Fibroblast of skin of left quadriceps (primary cell): ENCODE measurements around the gene RFTN1.
A peak's percentile ranks its signal among the peaks of the same experiment; 100 is the strongest.

ENCODE experiments used
- DNase-seq, 2 experiments: peaks; one replicate each; pipeline ENCODE4 v3.0.0-alpha.2; 2013; ENCODE audit warnings: low read depth in 2 of 2

The RFTN1 gene

DNA sequence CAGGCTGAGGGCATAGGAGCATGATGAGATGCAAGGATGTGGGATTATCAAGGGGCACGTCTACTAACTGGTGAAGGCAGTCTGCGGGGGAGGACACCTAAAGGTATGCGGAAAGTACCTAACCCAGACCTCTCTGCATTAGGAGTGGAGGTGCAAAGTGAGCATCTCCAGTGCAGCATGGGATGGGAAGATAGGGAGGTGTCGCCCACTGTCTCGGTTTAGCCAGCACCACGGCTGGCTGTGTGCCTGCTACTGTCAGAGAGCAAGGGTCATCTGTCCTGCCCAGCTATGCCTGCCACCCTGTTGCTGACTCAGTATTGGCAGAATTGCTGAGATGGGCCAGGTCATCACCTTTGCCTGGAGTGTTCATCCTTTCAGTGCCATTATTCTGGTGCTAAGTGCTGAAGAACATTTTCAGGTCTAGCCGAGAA, 208.4 kb downstream of the RFTN1 start:
- no peak for DNase-seq

DNA sequence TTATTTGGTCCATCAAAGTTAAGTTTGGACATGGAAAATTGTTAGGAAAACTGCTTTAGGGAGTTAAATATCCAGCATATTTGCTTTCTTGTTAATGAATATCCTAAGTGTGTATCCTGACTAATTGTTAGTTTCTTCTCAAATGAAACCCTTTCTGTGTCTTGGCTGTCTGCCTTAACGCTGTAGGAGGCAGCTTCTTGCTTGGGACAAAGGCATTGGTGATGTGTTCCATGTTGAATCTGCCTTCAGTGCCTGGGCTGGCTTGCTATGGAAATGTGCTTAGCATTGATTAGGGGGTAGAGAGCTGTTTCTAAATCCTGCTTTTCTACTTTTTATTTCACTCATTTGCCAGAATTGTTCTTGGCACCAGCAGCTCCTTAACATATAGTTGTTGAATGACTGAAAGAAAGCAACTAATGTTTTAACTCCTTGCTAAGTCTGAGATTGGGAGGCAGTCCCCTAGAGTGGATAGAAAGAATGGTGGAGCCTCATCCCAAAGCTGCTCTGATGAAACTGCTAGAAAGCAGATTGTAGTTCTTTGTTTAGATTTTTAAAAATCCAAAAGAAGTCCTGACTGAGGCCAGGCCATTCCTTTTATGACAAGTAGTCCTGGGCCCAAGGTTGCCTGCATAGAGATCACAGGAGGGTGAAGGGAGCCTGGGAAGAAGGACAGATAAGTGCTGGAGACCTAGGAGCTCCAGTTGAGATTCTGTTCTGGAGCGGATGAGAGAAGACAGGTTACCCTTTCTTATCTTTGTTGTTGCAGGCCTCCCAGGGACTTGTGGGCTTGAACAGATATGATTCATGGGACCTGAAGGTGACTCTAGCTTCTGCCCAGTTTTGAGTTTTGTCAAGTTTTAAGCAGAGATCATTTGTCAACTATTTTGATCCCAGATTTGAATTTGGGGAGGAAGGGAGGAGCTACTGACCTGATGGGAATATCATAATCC, 209.2 kb downstream of the RFTN1 start:
- DNase-seq, result no peak

DNA sequence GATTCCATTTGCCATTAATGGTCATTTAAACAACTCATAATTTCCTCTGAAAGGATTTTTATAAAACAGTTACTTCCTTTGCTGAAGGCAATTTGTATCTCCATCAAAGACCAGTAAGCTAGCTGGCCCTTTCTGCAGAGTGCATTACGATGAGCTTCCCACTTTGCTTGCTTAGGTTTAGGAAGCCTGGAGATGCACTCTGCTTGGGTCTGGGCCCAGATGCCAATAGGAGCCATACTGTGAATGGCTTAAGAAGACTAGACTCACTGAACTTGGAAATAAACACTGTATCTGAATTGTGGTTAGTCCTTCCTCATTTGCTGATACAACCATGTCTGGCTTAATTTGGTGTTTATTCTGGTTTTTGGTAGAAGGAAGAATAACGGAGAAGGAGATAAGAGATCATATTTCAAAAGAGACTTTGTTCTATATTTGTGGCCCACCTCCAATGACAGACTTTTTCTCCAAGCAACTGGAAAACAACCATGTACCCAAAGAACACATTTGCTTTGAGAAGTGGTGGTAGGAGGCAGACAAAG, 210.4 kb downstream of the RFTN1 start:
- no peak for DNase-seq

DNA sequence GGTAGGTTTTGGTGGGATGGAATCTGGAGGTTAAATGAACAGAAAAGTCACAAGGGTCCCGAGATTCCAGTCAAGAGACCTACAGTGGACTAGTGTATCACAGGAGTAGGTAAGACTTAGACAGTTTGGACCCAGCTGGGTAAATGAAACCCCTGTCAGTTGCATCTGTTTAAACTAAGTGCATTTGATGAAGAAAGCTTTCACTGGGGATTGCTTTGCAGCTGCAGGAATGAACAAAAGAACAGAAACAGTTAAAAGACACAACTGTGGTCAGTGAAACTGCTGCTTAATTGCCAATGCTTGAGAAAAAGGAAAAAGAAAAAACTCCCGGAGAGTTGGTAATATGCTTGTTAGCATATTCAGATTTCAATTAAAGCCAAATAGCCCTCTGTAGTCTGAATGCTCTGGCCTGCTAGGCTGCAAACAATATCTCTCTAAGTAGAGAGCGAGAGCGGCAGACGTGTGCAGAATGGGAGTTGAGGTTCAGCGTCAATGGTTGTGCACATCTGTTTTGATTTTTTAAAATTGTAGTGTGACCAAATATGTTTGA, 211.3 kb downstream of the RFTN1 start:
- DNase-seq, result no peak

DNA sequence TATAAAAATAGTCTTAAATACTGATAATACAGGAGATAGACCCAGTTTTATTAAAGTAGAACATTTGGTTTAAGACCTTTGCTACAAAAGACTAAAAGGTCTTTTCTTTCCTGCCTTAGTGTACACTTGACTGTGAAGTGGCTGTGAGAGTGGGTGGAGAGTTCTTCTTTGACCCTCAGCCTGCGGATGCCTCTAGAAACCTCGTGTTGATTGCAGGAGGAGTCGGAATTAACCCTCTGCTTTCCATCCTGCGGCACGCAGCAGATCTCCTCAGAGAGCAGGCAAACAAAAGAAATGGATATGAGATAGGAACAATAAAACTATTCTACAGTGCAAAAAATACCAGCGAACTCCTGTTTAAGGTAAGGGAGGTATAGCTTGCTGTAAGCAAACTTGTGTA, 212.0 kb downstream of the RFTN1 start:
- no peak for DNase-seq

DNA sequence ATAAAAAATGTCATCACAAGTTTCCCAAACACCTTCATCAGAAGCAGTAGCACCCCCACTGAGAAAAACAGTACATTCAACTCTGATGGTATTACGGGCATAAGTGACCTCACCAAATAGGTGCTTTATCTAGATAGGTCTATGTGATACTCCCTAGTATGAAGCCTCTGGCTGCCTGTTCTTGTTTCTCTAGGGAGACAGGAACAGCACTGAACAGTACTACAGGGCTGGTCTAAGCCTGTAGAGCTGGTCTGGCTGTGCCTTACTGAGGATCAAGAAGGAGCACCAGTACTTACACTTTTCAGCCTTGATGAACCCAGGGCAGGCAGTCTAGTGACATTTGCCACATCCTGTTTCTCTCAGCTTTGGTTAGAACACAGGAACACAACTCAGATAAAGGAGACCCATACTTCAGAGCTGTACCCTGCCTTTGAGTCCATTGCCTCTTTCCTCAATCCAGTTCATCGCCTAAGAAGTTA, 212.6 kb downstream of the RFTN1 start:
- no peak for DNase-seq

DNA sequence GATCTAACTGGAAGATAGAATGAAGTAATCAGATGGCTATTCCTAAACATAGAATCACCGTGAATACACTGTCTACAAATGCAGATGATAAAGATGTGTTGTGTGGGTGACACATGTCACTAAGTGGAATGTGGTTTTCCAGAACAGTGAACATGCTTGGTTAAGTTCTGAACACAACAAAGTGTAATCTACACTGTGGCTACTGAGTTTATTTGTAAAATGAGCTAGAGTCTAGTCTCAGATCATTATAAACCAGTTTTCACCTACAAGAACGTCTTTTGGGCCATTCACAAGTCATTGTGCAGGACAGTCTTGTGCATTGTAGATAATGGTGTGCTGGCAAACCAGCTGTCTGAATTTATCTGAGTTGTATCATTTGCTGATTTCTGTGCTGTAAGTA, 213.2 kb downstream of the RFTN1 start:
- DNase-seq, result no peak

DNA sequence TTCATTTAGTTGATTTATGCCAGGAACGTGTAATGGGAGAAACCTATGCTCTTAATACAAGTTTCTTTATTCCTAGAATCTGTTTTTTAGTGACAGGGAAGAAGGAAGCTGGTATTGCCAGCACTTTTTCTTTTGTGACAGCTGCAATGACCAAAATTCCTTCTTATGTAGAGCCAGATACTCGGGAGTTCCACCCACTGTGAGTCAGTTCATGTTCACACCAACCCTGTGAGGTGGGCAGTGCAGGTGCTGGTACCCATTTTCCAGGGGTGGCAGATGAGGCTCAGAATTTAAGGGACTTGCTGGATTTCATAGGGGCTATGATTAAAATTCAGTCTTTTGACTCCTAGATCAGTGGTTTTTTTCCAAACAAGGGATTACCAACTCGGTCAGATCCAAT, 213.8 kb downstream of the RFTN1 start:
- DNase-seq, result no peak

DNA sequence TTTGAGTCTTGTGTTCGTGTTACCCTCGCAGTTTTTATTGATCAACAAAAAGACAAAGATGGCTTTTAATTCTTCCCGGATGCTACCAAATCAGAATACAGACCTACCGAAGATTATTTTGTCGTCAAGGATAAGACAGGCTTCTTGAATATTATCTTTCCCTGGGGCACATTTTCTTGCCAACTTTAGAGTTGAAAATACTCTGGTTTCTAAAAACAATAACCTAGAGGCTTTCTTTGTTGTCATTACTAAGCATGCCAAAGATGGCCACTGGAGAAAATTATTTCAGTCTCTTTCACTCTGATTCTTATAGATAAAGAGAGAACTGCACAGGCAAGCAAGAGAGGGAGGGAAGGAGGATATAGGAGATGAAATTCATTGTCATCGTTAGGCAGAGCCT, 214.6 kb downstream of the RFTN1 start:
- no peak for DNase-seq

DNA sequence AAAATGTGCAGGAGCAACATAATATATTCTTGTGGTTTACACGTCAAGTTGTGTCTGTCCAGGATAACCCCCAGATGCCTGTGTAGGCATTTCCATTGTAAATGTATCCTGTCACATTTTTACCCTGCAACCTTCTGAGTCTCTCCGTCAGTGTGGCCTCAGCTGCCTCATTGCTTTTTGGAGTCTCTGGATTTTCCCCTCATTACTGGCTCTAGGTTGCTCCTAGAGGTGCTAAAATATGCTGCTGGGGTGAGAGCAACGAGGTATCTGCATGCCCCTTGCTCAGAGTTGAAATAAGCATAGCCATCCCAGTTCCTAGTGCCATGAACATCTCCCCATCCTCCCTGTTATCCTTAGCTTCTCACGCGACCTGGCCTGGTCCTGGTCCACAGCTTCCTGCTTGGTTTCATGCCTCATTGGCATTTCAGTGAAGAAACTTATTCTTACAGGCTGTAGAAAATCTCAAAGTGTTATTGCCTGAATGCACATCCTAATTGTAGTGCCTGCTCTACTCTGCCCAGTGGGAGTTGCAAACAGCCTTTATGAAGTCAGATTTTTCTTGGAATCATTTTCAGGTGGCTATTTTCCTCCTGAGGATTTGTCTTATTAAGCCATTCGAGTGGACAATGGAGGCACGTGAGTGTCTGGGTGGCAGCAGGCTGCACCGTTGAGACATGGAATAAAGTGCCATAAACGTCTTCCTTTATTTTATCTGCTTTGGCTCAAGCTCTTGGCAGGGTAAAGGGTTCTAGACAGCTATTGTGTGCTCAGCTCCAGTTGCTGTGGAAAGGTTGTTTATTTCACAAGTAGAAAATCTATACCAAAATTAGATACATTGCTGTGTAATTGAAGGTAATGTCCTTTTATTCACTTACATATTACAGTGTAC, 215.3 kb downstream of the RFTN1 start:
- no peak for DNase-seq

DNA sequence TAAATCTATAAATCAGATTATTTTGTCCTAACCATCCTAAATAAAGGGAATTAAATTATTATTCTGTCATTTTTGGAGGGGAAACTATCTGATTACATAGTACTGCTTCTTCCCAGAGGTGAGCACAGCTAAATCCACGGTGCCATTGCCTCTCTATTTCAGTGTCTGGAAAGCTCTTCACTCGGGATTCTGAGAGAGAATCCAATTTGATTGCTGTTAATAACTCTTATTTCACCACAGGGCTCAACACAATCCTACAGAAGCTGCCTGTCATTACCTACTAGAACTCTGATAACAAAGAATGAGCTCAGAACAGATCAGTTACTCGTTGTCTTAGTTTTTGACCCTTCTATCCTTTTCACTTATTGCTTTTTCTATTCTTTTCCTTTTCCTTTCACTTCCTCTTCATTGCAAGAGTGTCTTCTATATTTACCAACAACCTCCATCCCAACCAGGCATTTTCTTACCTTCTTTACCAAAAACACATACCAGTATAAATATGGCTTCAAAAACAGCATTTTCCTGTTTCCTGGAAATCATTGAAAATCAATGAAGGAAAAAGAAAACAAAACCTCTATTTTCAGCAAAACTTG, 218.1 kb downstream of the RFTN1 start:
- DNase-seq, result no peak

DNA sequence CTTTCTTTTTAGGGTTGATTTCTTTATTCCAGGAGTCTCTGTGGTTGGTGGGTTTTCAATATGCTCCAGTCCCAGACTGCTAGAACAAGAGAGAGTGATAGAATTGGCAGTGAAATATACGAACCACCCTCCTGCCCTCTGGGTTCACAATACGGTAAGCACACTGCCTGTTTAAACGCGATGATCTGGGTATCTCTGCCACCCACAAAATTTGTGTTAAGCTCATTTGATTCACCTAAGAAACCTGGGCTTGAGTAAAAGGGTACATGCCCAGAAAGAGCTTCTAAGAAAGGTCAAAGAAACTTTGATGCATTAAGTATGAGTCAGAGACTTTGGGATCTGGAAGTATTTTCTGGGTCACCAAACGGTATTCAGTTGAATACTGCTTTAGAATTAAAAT, 218.7 kb downstream of the RFTN1 start:
- DNase-seq, result no peak

DNA sequence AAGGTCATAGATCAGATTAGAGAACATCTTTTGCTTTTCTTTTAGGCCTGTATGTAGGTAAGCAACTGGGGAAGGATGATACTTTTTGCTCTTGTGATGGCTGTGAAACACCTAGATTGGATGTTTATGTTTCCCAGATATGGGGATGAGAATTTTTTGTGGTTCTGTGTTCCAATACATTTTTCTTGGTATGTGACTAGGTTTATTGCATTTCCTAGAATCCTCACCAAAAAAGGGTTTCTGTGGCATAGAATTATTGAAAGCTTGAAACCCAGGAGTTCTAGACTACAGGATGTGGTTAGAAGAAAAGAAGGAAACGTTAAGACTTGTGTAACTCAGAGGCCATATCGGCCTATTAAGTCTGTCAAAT, 222.7 kb downstream of the RFTN1 start:
- DNase-seq, result peak; percentile 17 to 19

DNA sequence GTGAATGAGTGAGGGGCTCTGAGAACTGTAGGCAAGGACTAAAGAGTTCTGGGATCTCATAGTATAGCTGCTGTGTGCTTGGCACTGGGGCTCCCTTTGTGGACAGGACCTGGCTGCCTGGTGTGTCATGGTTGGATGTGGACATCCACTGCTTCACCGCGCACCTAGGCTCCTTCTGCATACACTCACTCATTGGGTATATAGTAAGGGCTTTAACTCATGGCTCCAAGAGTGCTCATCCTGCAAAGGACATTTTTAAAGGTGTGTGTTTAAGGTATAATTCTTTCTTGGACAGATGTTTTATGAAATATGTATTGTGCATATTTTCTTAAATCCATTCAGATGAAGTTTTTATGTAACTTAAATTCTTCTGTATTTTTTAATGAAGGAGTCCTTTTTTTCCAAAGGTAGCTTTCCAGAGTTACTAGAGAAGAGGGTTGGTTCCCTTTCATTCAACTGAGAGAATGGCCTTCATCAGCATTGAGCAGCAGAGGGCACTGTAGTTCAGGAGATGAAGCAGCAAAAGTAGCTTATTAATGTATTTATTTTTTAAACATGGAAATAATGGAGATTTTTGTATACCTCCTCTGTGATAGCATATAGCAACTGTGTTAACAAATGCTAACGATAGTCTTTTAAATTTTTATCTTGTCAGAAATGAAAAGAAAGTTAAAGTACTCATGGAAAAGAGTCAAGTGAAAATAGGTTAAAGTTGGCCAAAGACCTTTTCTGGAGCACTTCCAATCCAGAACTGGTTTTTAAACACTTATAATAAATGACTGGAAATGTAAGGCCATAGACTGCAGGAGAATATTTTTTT, 223.3 kb downstream of the RFTN1 start:
- DNase-seq, result peak; percentile 34 to 36

DNA sequence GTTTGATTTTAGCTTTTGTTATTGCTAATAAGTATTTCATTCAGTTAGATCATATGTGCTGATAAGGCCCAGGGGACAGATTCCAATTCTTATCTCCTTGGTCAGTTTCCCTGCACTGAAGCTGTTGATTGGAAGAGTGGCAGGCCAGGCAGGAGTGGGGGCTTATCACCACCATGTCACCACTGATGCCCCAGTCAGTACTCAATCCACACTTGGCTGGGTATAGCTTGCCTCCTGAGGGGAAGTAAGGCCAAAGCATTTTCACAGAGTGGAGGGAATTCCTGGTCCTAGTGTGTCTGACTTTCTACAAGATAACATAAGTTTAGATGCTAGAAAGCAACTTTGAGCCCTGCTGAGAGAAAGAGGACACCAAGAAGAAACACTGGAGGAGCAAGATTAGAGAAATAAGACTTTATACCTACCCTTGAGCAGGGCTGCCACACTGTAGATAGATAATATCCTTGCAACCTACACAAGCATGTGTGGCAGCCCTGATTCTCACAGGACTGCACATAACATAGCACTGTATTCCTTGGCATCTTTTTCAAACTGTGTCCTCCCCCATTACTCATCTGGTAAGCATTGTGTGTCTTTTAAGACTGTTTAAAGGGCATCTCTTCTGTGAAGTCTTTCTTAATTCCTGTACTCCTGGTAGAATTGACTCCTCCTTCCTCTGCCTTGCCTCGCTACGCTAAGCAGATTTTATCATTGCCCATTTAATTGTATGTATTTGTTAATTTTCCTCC, 224.2 kb downstream of the RFTN1 start:
- DNase-seq, result no peak

DNA sequence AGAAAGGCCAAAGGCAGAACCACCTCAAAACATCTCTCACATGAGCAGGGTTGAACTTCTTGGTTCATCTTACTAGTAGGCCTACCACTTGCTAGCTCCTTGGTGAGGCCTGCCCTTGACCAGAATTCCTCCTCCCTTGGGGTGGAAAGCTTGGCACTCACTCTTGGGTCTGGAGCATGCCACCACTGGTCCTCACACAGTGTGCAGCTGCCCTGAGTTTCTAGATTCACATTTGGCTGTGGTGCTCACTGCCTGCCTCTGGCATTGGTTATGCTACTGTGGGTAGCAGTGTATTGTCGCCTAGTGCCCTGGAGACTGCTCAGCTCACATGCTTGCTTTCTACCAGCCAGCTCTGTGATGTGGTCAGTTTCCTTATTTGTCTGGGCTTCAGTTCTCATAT, 224.8 kb downstream of the RFTN1 start:
- no peak for DNase-seq

DNA sequence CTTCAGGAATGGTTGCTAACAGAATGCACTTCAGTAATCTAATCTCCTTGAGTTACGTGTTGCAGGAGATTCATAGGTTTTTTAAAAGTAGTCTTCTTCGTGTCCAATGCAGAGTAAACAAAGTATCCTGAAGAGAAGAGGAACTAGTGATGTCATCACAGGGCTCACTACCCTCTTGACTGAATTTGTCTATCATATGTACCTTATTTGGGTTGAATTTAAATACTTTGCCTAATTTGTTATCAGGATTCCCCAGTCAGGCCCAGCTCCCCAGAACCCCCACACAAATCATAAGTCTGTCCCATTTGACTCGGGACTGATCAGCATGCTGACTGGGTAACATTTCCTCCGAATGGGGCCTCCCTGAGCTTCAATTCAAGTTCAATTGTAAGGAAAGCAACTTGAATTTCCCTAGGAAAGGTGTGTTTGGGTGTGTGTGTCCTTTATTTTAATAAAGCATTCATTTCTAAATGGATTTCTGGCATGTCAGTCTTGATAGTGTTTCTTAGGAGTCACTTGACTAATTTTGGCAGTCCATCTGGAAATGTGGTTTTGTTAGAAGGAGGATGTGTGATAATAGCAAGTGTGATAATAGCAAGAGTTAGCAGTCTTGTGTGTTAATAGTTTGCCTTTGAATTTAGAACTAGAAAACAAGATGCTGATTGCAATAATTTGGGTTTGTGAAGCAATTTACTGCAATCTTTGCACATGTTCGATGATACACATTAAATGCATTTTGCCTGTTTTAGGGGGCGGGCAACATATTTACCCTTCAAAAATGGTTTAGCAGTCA, 226.6 kb downstream of the RFTN1 start:
- no peak for DNase-seq

DNA sequence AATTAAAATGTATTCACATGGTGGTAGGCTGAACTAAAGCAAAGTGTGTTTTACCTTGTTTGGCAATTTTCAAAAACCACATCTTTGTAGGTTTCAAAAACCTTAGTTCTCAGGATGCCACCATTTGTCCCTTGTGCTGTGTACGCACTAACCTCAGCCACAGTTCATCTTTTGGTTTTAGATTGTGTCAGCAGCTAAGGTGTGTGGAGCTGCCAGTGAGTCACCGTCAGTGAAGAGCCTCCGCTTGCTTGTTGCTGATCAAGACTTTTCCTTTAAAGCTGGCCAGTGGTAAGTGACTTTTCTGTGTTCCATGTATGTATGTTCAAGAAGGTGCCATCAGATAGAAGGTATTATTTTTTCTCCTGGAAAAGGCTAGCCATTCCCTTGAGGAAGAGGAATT, 227.3 kb downstream of the RFTN1 start:
- no peak for DNase-seq

DNA sequence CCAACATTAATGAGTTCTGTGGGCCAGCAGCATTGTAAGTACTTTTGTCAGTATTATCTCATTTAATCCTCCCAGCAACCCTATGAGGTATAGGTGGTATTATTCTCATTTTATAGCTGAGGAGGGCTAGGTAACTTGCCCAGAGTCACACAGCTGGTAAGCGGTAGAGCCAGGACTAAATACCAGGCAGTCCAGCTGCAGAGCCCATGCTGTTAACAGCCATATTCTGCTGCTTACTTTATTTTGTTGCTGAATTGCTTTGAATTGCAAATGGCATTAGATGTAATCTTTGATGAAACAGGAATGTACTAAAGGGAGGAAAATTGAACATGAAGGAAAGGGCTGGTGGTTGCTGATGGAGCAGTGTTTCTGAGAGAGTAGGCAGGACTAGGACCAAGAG, 228.9 kb downstream of the RFTN1 start:
- no peak for DNase-seq
